Measurements from ENCODE around the gene ZNF296. TPM values are rescaled to one million over a fixed set of nuclear protein-coding genes. Genes with fewer than 3 reads are reported as not detected.
A peak's percentile ranks its signal among the peaks of the same experiment; 100 is the strongest.

ZNF296 gene
- total RNA-seq, 1 donor from 2014 or later: 3.0 TPM

DNA sequence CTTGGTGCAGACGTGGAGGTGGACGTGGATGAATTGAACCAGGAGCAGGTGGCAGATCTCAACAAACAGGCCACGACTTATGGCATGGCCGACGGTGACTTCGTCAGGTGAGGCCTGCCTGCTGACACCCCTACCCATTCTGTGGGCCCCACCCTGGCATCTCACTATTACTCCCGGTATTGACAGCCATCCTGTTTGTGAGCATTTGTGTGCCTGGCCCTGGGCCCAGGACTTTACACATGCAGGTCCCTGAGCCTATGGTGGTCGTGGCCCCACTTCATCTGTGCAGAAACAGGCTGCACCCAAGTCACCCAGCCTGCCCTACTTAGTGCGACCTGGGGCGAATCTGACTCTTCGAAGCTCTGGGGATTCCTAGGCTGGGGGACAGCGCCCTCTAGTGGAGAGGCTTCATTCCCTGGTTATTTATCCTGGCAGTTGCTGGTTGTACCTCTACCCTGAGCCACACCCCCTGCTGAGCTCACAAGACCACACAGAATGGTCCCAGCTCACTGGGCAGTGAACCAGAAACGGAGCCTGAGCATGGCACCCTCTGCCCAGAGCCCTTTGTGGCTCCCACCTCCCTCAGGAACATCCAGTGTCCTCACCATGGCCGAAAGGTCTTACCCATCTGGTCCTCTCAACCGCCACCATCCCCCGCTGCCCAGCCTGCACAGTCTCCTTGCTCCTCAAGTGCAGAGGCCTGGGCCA lies 16.9 kb downstream of the ZNF296 start:
- H3K9me3 ChIP-seq (ENCODE audit: insufficient read depth, low read depth, low read length): no peaks in the 10 kb centered on the region
- no peak overlapping the region for H3K4me3 ChIP-seq (ENCODE audit: insufficient read depth, low read depth, low read length)
- TF ChIP-seq EZH2 (IDR thresholded peaks at IDR 0.05; ENCODE audit: insufficient read depth, low read length): no peak
- TF ChIP-seq, protein P1, sequence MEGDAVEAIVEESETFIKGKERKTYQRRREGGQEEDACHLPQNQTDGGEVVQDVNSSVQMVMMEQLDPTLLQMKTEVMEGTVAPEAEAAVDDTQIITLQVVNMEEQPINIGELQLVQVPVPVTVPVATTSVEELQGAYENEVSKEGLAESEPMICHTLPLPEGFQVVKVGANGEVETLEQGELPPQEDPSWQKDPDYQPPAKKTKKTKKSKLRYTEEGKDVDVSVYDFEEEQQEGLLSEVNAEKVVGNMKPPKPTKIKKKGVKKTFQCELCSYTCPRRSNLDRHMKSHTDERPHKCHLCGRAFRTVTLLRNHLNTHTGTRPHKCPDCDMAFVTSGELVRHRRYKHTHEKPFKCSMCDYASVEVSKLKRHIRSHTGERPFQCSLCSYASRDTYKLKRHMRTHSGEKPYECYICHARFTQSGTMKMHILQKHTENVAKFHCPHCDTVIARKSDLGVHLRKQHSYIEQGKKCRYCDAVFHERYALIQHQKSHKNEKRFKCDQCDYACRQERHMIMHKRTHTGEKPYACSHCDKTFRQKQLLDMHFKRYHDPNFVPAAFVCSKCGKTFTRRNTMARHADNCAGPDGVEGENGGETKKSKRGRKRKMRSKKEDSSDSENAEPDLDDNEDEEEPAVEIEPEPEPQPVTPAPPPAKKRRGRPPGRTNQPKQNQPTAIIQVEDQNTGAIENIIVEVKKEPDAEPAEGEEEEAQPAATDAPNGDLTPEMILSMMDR (IDR thresholded peaks at IDR 0.05; ENCODE audit: insufficient read depth, low read depth, low read length): peak; percentile 83
- peaks cover 60% of the 10 kb centered on the region for H4K20me1 ChIP-seq (ENCODE audit: insufficient read depth, low read length)
- no peak overlapping the region for H3K27ac ChIP-seq (ENCODE audit: low read depth, low read length)
- peaks cover 14% of the 10 kb centered on the region for H3K36me3 Mint-ChIP-seq (ENCODE audit: low read depth, unreplicated experiment)
- H3K79me2 ChIP-seq (ENCODE audit: insufficient read depth, low read length): no peaks in the 10 kb centered on the region
- H3K36me3 ChIP-seq (ENCODE audit: insufficient read depth, low read length): peaks cover 31% of the 10 kb centered on the region
- no peak overlapping the region for H3K27ac Mint-ChIP-seq (ENCODE audit: unreplicated experiment)
- H3K9ac ChIP-seq (ENCODE audit: low read length): no peak overlapping the region
- H3K4me3 Mint-ChIP-seq (ENCODE audit: unreplicated experiment): no peak overlapping the region
- peaks cover 4% of the 10 kb centered on the region for H3K4me1 ChIP-seq (ENCODE audit: insufficient read depth, low read length)
- no peaks in the 10 kb centered on the region for H3K27me3 ChIP-seq (ENCODE audit: insufficient read depth, low read length)
- H3K27me3 Mint-ChIP-seq (ENCODE audit: low read depth, unreplicated experiment): no peaks in the 10 kb centered on the region
- no peaks in the 10 kb centered on the region for H3K9me3 Mint-ChIP-seq (ENCODE audit: unreplicated experiment)
- DNase-seq (ENCODE audit: low read depth): peak; percentile 41
- H3K4me1 Mint-ChIP-seq (ENCODE audit: low read depth, unreplicated experiment): no peaks in the 10 kb centered on the region
- no peak overlapping the region for H3K4me2 ChIP-seq (ENCODE audit: low read length)
- FAIRE-seq: no peak
- no peak overlapping the region for H2AFZ ChIP-seq (ENCODE audit: low read depth, low read length)

GRCh38 chr19:45058622-45059159 lies 17.6 kb downstream of the ZNF296 start:
- Mint-ChIP-seq H3K4me3 (ENCODE audit: unreplicated experiment) (no peak overlapping the region), H3K4me1 (ENCODE audit: low read depth, unreplicated experiment) (no peaks in the 10 kb centered on the region), H3K27ac (ENCODE audit: unreplicated experiment) (no peak overlapping the region), H3K27me3 (ENCODE audit: low read depth, unreplicated experiment) (no peaks in the 10 kb centered on the region), H3K9me3 (ENCODE audit: unreplicated experiment) (no peaks in the 10 kb centered on the region), H3K36me3 (ENCODE audit: low read depth, unreplicated experiment) (peaks cover 16% of the 10 kb centered on the region)
- no peaks in the 10 kb centered on the region for H3K27me3 ChIP-seq (ENCODE audit: insufficient read depth, low read length)
- no peak overlapping the region for H3K9ac ChIP-seq (ENCODE audit: low read length)
- no peak overlapping the region for H3K4me2 ChIP-seq (ENCODE audit: low read length)
- no peaks in the 10 kb centered on the region for H3K9me3 ChIP-seq (ENCODE audit: insufficient read depth, low read depth, low read length)
- no peak overlapping the region for H3K27ac ChIP-seq (ENCODE audit: low read depth, low read length)
- no peak overlapping the region for H2AFZ ChIP-seq (ENCODE audit: low read depth, low read length)
- peaks cover 66% of the 10 kb centered on the region for H4K20me1 ChIP-seq (ENCODE audit: insufficient read depth, low read length)
- H3K4me3 ChIP-seq (ENCODE audit: insufficient read depth, low read depth, low read length): no peak overlapping the region
- no peak for DNase-seq (ENCODE audit: low read depth)
- TF ChIP-seq, protein P1 (IDR thresholded peaks at IDR 0.05; ENCODE audit: insufficient read depth, low read depth, low read length): no peak
- no peak for TF ChIP-seq EZH2 (IDR thresholded peaks at IDR 0.05; ENCODE audit: insufficient read depth, low read length)
- H3K4me1 ChIP-seq (ENCODE audit: insufficient read depth, low read length): peaks cover 4% of the 10 kb centered on the region
- FAIRE-seq: no peak
- peaks cover 3% of the 10 kb centered on the region for H3K79me2 ChIP-seq (ENCODE audit: insufficient read depth, low read length)
- peaks cover 33% of the 10 kb centered on the region for H3K36me3 ChIP-seq (ENCODE audit: insufficient read depth, low read length)

- Mint-ChIP-seq H3K27ac (ENCODE audit: unreplicated experiment) (no peak overlapping the region), H3K36me3 (ENCODE audit: low read depth, unreplicated experiment) (peaks cover 20% of the 10 kb centered on the region), H3K4me1 (ENCODE audit: low read depth, unreplicated experiment) (no peaks in the 10 kb centered on the region), H3K27me3 (ENCODE audit: low read depth, unreplicated experiment) (no peaks in the 10 kb centered on the region), H3K4me3 (ENCODE audit: unreplicated experiment) (peak overlapping the region; percentile 29), H3K9me3 (ENCODE audit: unreplicated experiment) (no peaks in the 10 kb centered on the region)
- Histone ChIP-seq H3K4me2 (ENCODE audit: low read length) (no peak overlapping the region), H3K4me3 (ENCODE audit: insufficient read depth, low read depth, low read length) (no peak overlapping the region), H3K79me2 (ENCODE audit: insufficient read depth, low read length) (peaks cover 13% of the 10 kb centered on the region), H3K36me3 (ENCODE audit: insufficient read depth, low read length) (peaks cover 31% of the 10 kb centered on the region), H4K20me1 (ENCODE audit: insufficient read depth, low read length) (peaks cover 76% of the 10 kb centered on the region), H3K9me3 (ENCODE audit: insufficient read depth, low read depth, low read length) (no peaks in the 10 kb centered on the region), H3K27ac (ENCODE audit: low read depth, low read length) (no peak overlapping the region), H2AFZ (ENCODE audit: low read depth, low read length) (no peak overlapping the region), H3K9ac (ENCODE audit: low read length) (no peak overlapping the region), H3K27me3 (ENCODE audit: insufficient read depth, low read length) (no peaks in the 10 kb centered on the region), H3K4me1 (ENCODE audit: insufficient read depth, low read length) (peaks cover 4% of the 10 kb centered on the region)
- DNase-seq (ENCODE audit: low read depth) (no peak), FAIRE-seq (no peak)
- TF ChIP-seq EZH2 (IDR thresholded peaks at IDR 0.05; ENCODE audit: insufficient read depth, low read length): no peak
- TF ChIP-seq, protein P1 (IDR thresholded peaks at IDR 0.05; ENCODE audit: insufficient read depth, low read depth, low read length): no peak
Measured at GRCh38 chr19:45057444-45057843, 18.8 kb downstream of the ZNF296 start.
